PC-3 (cell line): Measurements from ENCODE around the gene FBXL7.

Source experiments
- EZH2 ChIP-seq: fragments of 300-600 bp; sonication (generic); IDR thresholded peaks from one replicate; pipeline ENCODE4 v1.6.1; 2017; ENCODE audit warnings: antibody characterized with exemption, mild to moderate bottlenecking, low read length; ENCODE audit not compliant: unreplicated experiment
- EZH2phosphoT487 ChIP-seq: fragments of 300-600 bp; sonication (generic); IDR thresholded peaks from 2 replicates; pipeline ENCODE4 v1.6.1; 2018; ENCODE audit warnings: mild to moderate bottlenecking, antibody characterized with exemption, low read length, borderline replicate concordance
- TF ChIP-seq, protein P1 (sequence below): fragments of 300-600 bp; sonication (generic); conservative IDR thresholded peaks from 2 replicates; pipeline ENCODE4 v1.5.1; 2017; ENCODE audit warnings: antibody characterized with exemption, low read depth, mild to moderate bottlenecking, low read length

DNA sequence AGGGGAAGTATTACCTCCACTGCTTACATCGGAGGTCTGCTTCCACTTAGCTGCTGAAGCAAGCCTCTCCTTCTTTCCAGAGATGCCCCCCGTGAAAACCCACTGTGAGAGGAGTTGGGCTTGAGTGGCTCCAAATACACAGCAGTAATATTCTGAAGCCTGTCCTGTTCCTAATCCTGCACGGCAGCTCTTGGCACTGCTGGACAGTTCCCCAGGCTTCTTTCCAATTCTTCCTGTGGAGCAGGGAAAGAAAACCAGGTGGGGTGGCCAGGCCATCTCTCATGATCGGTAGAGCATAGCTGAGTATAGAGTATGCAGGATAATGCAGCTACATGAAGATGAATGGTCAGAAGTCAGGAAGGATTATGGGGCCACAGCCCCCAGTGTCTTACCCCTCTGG, 344.3 kb downstream of the FBXL7 start:
- TF ChIP-seq, protein P1, sequence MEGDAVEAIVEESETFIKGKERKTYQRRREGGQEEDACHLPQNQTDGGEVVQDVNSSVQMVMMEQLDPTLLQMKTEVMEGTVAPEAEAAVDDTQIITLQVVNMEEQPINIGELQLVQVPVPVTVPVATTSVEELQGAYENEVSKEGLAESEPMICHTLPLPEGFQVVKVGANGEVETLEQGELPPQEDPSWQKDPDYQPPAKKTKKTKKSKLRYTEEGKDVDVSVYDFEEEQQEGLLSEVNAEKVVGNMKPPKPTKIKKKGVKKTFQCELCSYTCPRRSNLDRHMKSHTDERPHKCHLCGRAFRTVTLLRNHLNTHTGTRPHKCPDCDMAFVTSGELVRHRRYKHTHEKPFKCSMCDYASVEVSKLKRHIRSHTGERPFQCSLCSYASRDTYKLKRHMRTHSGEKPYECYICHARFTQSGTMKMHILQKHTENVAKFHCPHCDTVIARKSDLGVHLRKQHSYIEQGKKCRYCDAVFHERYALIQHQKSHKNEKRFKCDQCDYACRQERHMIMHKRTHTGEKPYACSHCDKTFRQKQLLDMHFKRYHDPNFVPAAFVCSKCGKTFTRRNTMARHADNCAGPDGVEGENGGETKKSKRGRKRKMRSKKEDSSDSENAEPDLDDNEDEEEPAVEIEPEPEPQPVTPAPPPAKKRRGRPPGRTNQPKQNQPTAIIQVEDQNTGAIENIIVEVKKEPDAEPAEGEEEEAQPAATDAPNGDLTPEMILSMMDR = no peak
- TF ChIP-seq EZH2phosphoT487 = no peak
- no peak for TF ChIP-seq EZH2
